Measurements from ENCODE around the gene FAS.
"Not testable (repeated sequence)": the region's sequence is repeated elsewhere in the genome, so short reads cannot be mapped to it uniquely, and the experiment has no call there.

Gene FAS

GRCh38 chr10:88994019-88994418, 3.4 kb downstream of the FAS start:
- no peak for DNase-seq

GRCh38 chr10:88995156-88995876, 4.7 kb downstream of the FAS start:
- peak; percentile 38 for DNase-seq

GRCh38 chr10:88996927-88997326, 6.3 kb downstream of the FAS start:
- no peak for DNase-seq

GRCh38 chr10:88999625-89000024, 9.0 kb downstream of the FAS start:
- no peak for DNase-seq

- no peak for DNase-seq
These were observed 10.6 kb downstream of the FAS start for GRCh38 chr10:89001024-89001728.

GRCh38 chr10:89001729-89002072, 11.1 kb downstream of the FAS start:
- no peak for DNase-seq

- no peak for DNase-seq
These were observed 11.8 kb downstream of the FAS start for GRCh38 chr10:89002226-89002978.

- DNase-seq: no peak
These were observed 12.7 kb downstream of the FAS start for GRCh38 chr10:89003344-89003743.

- DNase-seq: no peak
These were observed 16.7 kb downstream of the FAS start for GRCh38 chr10:89007129-89007893.

GRCh38 chr10:89018700-89019346, 28.2 kb downstream of the FAS start:
- DNase-seq: not testable (repeated sequence)

- DNase-seq: no peak
These were observed 29.1 kb downstream of the FAS start for GRCh38 chr10:89019569-89020327.

- not testable (repeated sequence) for DNase-seq
These were observed 30.9 kb downstream of the FAS start for GRCh38 chr10:89021526-89021925.

- DNase-seq: no peak
These were observed 32.1 kb downstream of the FAS start for GRCh38 chr10:89022734-89023133.

- DNase-seq: no peak
These were observed 34.9 kb downstream of the FAS start for GRCh38 chr10:89025453-89025852.

- DNase-seq: no peak
These were observed 38.6 kb downstream of the FAS start for GRCh38 chr10:89029181-89029580.

- DNase-seq: peak; percentile 50
These were observed 39.3 kb downstream of the FAS start for GRCh38 chr10:89029785-89030437.

GRCh38 chr10:89030791-89031190, 40.2 kb downstream of the FAS start:
- no peak for DNase-seq

- DNase-seq: no peak
These were observed 41.7 kb downstream of the FAS start for GRCh38 chr10:89032141-89032891.

GRCh38 chr10:89035461-89035860, 44.9 kb downstream of the FAS start:
- no peak for DNase-seq

- DNase-seq: no peak
These were observed 46.5 kb downstream of the FAS start for GRCh38 chr10:89037096-89037495.
